Esophagus (tissue), 2 donors: ENCODE measurements around the gene ADAT2. TPM values are rescaled to one million over a fixed set of nuclear protein-coding genes. Genes with fewer than 3 reads are reported as not detected.
A peak's percentile ranks its signal among the peaks of the same experiment; 100 is the strongest.

Experiments
- H3K27ac ChIP-seq, 2 donors: one replicate each; pipeline ENCODE4 v1.5.1; 2013; ENCODE audit warnings: low read depth in 2 of 2, mild to moderate bottlenecking in 2 of 2, inconsistent platforms in 1 of 2, low read length in 1 of 2, moderate library complexity in 1 of 2
- H3K27me3 ChIP-seq, 2 donors: one replicate each; pipeline ENCODE4 v1.6.1; 2013; ENCODE audit warnings: low read length in 2 of 2, control low read depth in 1 of 2, mild to moderate bottlenecking in 1 of 2; ENCODE audit not compliant: insufficient read depth in 2 of 2, control insufficient read depth in 1 of 2
- H3K36me3 ChIP-seq, 2 donors: one replicate each; pipeline ENCODE4 v1.6.1; 2013; ENCODE audit warnings: low read length in 1 of 2; ENCODE audit not compliant: control insufficient read depth in 2 of 2, insufficient read depth in 2 of 2
- H3K4me1 ChIP-seq, 2 donors: one replicate each; pipeline ENCODE4 v1.6.1; 2013; ENCODE audit warnings: low read length in 1 of 2; ENCODE audit not compliant: control insufficient read depth in 2 of 2, insufficient read depth in 2 of 2
- H3K4me3 ChIP-seq, 2 donors: one replicate each; pipeline ENCODE4 v1.5.1; 2013; ENCODE audit warnings: low read length in 2 of 2, mild to moderate bottlenecking in 2 of 2, low read depth in 1 of 2, moderate library complexity in 1 of 2
- H3K9me3 ChIP-seq, 2 donors: one replicate each; pipeline ENCODE4 v1.6.1; 2013; ENCODE audit warnings: mild to moderate bottlenecking in 2 of 2, low read depth in 1 of 2, low read length in 1 of 2, moderate library complexity in 1 of 2; ENCODE audit not compliant: control insufficient read depth in 2 of 2, insufficient read depth in 1 of 2
- WGBS, 2 donors: extraction: QIAGEN DNeasy Blood & Tissue Kit; methylation state at CpG; one replicate each; pipeline ENCODE4 v1.1.7; 2013; 5-methylcytosine and 5-hydroxymethylcytosine counted together
- polyA plus RNA-seq, 2 donors: library from polyadenylated mRNA; stranded (reverse); fragments of 200-250 nt; gene quantifications; one replicate each; pipeline ENCODE4 v1.2.3, GENCODE V29; 2013
- donor health status: healthy with polysubstance abuse.
- donor health status: Bipolar disorder and iron deficiency.

The ADAT2 gene
- 10 to 100 TPM in 1 of 2 donors, 1 to 10 TPM in 1; 5.4 to 12.7 TPM for polyA plus RNA-seq

DNA sequence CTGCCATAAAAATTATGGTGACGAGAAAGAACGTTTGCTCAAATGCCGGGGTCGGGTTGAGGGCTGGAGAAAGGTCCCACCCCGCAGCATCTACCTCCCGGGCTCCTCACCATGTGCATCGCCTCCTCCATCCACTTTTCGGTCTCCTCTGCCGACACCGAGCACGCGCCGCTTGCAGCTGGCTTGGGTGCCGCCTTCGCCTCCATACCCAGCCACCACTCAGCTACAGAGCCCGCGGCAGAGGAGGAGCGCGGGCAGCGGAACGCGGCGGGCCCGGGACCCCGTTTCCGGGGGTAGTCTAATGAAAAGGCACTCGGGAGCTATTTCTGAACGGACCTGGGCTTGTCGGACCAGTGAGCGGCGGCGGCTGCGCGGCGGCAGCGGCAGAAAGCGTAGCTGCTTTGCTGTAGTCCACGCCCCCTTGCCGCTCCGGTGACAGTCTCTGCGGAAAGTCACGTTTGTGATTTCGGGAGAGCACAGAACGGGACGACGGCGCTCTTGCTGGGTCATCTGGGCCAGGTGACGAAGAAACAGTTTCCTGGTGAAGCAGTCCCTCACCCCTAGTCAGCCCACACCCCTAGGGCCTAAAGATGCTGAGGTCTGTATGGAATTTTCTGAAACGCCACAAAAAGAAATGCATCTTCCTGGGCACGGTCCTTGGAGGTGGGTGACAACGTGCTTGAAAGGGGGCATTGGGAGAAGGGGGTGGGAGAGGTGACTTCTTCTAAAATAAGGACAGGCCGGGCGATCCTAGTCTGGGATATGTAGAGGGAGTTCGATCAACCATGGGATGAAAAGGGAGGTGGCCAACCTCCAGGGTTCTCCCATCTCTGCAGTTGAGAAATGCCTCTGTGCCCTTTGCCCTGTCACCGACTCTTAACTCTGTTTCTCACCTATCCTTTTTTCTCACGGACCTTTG is at the start of gene ADAT2, which contains the start of gene PEX3:
Gene ADAT2 (minus strand): TSS at position 243 of the 919 bp plus-strand sequence. CDS start 37 bp downstream, at position 206.
Gene PEX3 (plus strand): TSS at position 353 of the 919 bp plus-strand sequence. CDS start 238 bp downstream, at position 591.
- Histone ChIP-seq H3K27ac (peak within 1 kb of the TSS; percentile 80 to 89), H3K4me3 (peak within 1 kb of the TSS; percentile 70 to 84), H3K4me1 (no peaks in the 10 kb centered on the region), H3K27me3 (no peaks in the 10 kb centered on the region), H3K9me3 (no peaks in the 10 kb centered on the region), H3K36me3 (no peaks in the 10 kb centered on the region)
- WGBS, 2 donors, result 0% methylated on average over 56 of the region's 56 CpGs

DNA sequence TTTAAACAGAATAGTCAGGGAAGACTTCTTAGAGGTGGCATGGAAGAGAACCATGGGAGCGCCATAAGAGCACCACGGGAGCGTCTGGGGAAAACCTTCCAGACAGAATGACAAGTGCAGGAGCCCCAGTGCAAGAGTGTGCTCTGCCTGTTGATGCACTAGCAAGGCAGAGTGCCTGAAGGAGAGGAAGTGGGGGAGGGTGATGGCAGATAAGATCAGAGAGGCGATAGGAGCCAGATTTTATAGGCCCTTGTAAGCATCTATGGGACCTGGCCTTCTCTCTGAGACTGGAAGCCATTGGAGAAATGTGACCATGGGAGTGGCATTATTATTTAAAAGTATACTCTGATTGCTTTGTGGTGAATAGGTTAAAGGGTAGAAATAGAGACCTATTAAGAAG is 47.9 kb upstream of the ADAT2 start:
- no peaks in the 10 kb centered on the region for H3K27me3 ChIP-seq
- WGBS, 2 donors, result 84 to 89% methylated on average over 4 of the region's 4 CpGs
- no peaks in the 10 kb centered on the region for H3K4me1 ChIP-seq
- no peak overlapping the region for H3K4me3 ChIP-seq
- H3K36me3 ChIP-seq, result no peaks in the 10 kb centered on the region
- H3K27ac ChIP-seq, result no peak overlapping the region
- H3K9me3 ChIP-seq, result no peaks in the 10 kb centered on the region

DNA sequence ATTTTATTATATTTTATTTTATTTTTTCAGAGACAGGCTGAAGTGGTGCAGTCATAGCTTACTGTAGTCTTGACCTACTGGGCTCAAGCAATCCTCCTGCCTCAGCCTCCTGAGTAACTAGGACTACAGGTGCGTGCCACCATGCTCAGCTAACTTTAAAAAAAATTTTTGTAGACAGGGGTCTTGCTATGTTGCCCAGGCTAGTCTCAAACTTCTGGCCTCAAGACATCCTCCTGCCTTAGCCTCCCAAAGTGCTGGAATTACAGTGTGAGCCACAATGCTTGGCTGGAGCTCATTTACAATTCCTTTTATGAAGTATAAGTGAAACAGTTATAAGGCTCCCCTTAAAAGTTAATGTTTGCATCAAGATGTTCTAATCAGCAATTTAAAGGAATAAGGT is 46.5 kb upstream of the ADAT2 start:
- no peak overlapping the region for H3K27ac ChIP-seq
- 88 to 93% methylated on average over 1 of the region's 1 CpG for WGBS, 2 donors
- no peaks in the 10 kb centered on the region for H3K36me3 ChIP-seq
- no peak overlapping the region for H3K4me3 ChIP-seq
- H3K4me1 ChIP-seq, result no peaks in the 10 kb centered on the region
- no peaks in the 10 kb centered on the region for H3K9me3 ChIP-seq
- H3K27me3 ChIP-seq, result no peaks in the 10 kb centered on the region

DNA sequence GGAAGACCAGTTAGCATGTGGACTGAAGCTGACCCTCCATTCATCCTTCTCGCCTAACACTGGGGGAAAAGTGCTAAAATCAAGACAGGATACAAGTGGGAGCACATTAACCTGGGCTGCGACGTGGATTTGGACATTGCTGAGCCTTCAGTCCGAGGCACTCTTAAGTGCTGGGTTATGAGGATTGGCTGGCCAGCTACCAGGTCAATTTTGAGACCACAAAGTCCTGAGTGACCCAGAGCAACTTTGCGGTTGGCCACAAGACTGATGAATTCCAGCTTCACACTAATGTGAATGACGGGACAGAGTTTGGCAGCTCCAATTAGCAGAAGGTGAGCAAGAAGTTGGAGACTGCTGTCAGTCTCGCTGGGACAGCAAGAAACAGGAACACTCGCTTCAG is 40.3 kb upstream of the ADAT2 start:
- Histone ChIP-seq H3K4me3 (no peak overlapping the region), H3K27me3 (no peaks in the 10 kb centered on the region), H3K9me3 (no peaks in the 10 kb centered on the region), H3K36me3 (no peaks in the 10 kb centered on the region), H3K27ac (no peak overlapping the region), H3K4me1 (no peaks in the 10 kb centered on the region)
- 92 to 97% methylated on average over 8 of the region's 8 CpGs for WGBS, 2 donors

DNA sequence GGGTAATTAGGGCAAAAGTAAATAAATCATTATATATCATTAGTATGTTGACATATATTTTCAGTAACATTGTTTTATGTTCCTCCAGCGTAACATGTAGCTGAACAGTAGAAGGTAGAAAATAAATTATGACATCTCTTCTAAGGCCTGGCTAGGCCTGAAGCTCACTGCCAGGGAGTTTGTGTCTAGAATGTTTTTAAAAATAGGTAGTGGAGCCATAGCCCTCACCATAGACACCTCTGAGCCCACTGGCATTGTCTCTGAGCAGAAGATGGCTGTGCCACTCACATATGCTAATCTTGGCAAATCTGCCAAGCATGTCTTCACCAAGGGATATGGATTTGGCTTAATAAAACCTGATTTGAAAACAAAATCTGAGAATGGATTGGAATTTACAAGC is 39.7 kb upstream of the ADAT2 start:
- Histone ChIP-seq H3K36me3 (no peaks in the 10 kb centered on the region), H3K9me3 (no peaks in the 10 kb centered on the region), H3K27me3 (no peaks in the 10 kb centered on the region), H3K4me3 (no peak overlapping the region), H3K27ac (no peak overlapping the region), H3K4me1 (no peaks in the 10 kb centered on the region)
- 98 to 100% methylated on average over 1 of the region's 1 CpG for WGBS, 2 donors

DNA sequence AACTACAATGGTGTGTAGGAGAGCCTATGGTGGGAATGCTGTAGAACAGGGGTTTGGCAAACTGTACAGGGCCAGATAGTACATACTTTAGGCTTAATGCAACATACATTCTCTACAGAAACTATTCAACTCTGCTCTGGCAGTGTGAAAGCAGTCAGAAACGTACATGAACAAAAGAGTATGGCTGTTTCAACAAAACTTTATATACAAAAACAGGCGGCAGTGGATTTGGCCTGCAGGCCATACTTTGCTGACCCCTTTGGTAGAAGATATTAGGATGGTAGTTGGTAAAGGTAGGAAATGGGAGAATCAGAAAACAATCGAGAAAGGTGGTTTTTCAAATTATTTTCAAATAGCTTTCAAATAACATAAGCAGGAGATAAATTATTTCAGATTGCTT is 36.3 kb upstream of the ADAT2 start:
- 86 to 89% methylated on average over 3 of the region's 3 CpGs for WGBS, 2 donors
- Histone ChIP-seq H3K36me3 (no peaks in the 10 kb centered on the region), H3K27ac (no peak overlapping the region), H3K4me3 (no peak overlapping the region), H3K9me3 (no peaks in the 10 kb centered on the region), H3K27me3 (no peaks in the 10 kb centered on the region), H3K4me1 (no peaks in the 10 kb centered on the region)

DNA sequence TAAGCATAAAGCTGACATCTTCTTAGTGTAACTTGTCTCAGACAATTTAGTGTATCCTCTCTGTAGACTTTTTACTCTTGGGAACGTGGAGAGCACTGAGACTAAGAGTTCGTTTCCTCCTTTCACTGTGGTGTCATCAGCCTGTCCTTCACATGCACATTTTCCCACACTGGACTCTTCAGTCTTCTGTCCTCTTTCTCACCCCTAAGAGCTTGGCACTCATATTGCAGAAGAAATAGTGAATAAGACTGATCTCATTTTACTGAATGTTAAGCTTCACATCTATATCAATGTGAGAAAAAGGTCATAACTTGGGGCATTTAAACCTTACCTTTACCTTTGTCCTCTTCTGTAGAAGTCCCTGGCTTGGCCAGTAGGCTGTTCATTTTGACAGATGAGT is 35.5 kb upstream of the ADAT2 start:
- H3K36me3 ChIP-seq, result no peaks in the 10 kb centered on the region
- no peaks in the 10 kb centered on the region for H3K4me1 ChIP-seq
- WGBS, 2 donors, result 89 to 90% methylated on average over 2 of the region's 2 CpGs
- H3K9me3 ChIP-seq, result no peaks in the 10 kb centered on the region
- no peaks in the 10 kb centered on the region for H3K27me3 ChIP-seq
- no peak overlapping the region for H3K4me3 ChIP-seq
- no peak overlapping the region for H3K27ac ChIP-seq

DNA sequence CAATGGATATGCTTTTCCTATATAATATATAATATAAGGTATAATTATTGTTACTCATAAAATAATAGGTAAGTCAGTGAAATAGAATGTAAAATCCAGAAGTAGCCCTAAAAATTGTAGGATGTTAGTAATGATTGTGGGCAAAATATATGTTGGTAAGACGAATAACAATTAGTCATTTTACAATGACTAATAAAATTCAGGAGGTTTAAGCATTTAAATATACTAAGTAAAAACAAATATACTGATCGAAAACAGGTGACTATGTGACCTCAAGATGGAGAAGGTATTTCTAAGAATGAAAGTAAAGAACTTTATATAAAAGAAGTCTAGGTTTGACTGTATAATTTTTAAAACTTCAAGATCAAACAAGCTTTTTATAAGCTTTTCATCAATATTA is 32.1 kb upstream of the ADAT2 start:
- no peaks in the 10 kb centered on the region for H3K9me3 ChIP-seq
- no peak overlapping the region for H3K27ac ChIP-seq
- 67 to 94% methylated on average over 2 of the region's 2 CpGs for WGBS, 2 donors
- no peaks in the 10 kb centered on the region for H3K36me3 ChIP-seq
- H3K4me1 ChIP-seq, result no peaks in the 10 kb centered on the region
- H3K27me3 ChIP-seq, result no peaks in the 10 kb centered on the region
- no peak overlapping the region for H3K4me3 ChIP-seq

DNA sequence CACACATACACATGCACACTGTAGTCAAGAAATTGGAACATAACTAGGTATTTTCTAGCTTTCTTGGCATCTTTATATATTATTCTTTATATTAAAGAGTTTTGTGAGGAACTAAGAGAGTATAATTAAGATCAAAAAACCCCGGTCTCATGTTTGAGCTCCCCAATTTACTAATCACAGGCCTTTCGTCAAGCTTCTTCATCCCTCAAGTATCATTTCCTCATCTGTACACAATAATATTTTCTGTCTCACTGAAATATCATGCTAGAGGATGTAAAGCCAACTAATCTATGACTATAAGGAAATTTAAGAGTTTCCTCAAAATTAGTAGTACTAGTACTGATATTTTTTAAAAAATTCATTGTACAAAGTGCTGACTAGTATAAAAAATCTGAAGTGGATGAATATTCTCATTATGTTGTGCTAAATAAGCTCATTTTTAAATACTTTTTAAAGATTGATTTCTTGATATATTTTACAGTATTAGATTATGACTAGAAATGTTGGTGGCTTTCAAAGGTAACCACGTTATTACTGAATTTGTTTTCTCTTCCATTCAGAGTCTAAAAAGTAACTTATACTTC is 28.1 kb upstream of the ADAT2 start:
- no peaks in the 10 kb centered on the region for H3K9me3 ChIP-seq
- no peaks in the 10 kb centered on the region for H3K36me3 ChIP-seq
- no peak overlapping the region for H3K4me3 ChIP-seq
- 92 to 95% methylated on average over 3 of the region's 3 CpGs for WGBS, 2 donors
- H3K4me1 ChIP-seq, result no peaks in the 10 kb centered on the region
- no peak overlapping the region for H3K27ac ChIP-seq
- no peaks in the 10 kb centered on the region for H3K27me3 ChIP-seq
